ENCODE data around the gene SSX2IP.
A peak's percentile ranks its signal among the peaks of the same experiment; 100 is the strongest.

The SSX2IP gene

DNA sequence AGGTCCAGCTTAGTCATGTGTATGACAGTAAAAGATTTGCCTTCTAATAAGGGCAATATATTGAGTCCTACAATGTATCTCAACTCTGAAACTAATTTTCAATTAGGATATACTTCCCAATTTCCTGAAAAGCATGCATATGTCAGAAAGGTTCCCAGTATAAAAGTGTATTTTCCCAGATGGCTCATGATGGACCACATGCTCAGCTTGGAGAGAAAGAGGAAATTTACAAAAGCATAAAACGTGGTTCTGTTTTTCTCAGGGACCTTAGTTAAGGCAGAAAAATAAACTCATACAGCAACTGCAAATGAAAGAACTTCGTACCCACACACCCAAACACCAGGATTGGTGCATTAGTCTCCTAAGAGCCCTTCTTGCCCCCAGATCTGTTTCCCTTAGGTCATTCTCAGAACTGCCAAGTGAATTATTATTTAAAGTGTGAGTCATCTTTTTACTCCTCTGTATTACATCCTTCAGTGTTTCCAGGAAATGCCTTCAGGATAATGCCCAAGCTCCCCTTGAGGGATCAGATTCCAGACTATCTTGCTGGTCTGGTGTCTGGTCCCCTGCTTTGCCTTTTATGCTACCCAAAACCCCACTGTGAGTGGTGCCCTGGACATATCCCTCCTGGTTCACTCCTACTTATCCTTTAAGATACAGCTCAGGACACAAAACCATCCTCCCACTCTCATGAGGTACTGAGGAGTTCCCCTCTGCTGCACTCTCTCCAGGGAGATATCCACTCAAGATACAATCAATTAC is 57.4 kb downstream of the SSX2IP start:
- H3K27ac ChIP-seq, result no peak overlapping the region

DNA sequence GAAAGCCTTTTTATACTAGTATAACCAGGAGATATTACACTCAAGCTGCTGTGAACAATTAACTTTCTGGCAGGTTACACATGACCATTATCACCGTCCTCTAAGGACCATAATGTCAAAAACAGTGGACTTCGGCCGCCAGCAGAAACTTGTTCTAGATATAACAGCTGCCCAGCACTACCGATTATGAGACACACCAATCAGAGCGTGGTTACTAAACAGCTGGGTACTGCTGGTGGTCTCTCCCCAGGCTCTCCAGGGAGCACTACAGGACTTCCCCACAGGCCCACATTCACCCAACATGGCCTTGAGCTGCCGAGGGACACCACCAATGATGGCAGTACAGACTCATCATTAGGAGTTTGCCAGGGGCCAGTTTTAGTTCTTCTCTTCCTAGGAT is 58.1 kb downstream of the SSX2IP start:
- H3K27ac ChIP-seq, result no peak overlapping the region
- TF ChIP-seq ZFX (IDR thresholded peaks at IDR 0.05; ENCODE audit: borderline replicate concordance), result no peak
- TF ChIP-seq, protein P1, sequence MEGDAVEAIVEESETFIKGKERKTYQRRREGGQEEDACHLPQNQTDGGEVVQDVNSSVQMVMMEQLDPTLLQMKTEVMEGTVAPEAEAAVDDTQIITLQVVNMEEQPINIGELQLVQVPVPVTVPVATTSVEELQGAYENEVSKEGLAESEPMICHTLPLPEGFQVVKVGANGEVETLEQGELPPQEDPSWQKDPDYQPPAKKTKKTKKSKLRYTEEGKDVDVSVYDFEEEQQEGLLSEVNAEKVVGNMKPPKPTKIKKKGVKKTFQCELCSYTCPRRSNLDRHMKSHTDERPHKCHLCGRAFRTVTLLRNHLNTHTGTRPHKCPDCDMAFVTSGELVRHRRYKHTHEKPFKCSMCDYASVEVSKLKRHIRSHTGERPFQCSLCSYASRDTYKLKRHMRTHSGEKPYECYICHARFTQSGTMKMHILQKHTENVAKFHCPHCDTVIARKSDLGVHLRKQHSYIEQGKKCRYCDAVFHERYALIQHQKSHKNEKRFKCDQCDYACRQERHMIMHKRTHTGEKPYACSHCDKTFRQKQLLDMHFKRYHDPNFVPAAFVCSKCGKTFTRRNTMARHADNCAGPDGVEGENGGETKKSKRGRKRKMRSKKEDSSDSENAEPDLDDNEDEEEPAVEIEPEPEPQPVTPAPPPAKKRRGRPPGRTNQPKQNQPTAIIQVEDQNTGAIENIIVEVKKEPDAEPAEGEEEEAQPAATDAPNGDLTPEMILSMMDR (IDR thresholded peaks at IDR 0.05), result no peak

More for the DNA sequence above, 57.4 kb downstream of the SSX2IP start:
- TF ChIP-seq, protein P1 (IDR thresholded peaks at IDR 0.05), result no peak

DNA sequence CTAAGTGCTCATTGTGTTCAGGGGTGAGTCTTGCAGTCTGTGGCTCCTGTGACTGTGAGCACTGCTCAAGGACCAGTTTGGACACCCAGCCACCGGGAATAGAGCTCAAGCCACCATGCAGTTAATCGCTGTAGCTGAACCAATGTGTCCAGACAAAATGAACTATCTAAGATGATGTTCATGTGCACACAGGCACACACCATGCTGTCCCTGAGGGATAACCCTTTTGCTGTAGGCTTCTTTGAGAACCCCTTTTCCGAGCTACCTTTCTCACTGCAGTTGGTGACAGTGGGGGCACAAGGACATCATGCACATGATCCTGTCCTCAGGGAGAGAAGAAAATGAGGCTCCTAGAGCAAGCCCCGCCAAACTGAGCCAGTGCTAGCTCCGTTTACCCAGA is 65.4 kb downstream of the SSX2IP start:
- no peak for TF ChIP-seq ZFX (IDR thresholded peaks at IDR 0.05; ENCODE audit: borderline replicate concordance)
- TF ChIP-seq, protein P1 (IDR thresholded peaks at IDR 0.05), result no peak
- H3K27ac ChIP-seq, result no peak overlapping the region

DNA sequence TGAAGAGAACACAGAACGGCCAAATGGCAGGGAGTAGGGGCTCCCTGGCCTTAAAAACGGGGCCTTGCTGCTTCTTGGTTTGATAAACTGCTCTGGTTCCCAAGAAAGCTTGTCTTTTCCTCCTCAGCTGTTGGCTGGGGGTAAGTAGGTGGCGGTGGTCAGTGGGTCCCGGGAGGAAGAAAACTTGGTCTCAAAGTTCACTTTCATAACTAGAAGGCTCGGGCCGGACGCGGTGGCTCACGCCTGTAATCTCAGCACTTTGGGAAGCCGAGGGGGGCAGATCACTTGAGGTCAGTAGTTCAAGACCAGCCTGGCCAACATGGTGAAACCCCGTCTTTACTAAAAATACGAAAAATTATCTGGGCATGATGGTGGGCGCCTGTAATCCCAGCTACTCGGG is 68.7 kb downstream of the SSX2IP start:
- TF ChIP-seq, protein P1 (IDR thresholded peaks at IDR 0.05), result no peak
- TF ChIP-seq ZFX (IDR thresholded peaks at IDR 0.05; ENCODE audit: borderline replicate concordance), result no peak
- no peak overlapping the region for H3K27ac ChIP-seq

DNA sequence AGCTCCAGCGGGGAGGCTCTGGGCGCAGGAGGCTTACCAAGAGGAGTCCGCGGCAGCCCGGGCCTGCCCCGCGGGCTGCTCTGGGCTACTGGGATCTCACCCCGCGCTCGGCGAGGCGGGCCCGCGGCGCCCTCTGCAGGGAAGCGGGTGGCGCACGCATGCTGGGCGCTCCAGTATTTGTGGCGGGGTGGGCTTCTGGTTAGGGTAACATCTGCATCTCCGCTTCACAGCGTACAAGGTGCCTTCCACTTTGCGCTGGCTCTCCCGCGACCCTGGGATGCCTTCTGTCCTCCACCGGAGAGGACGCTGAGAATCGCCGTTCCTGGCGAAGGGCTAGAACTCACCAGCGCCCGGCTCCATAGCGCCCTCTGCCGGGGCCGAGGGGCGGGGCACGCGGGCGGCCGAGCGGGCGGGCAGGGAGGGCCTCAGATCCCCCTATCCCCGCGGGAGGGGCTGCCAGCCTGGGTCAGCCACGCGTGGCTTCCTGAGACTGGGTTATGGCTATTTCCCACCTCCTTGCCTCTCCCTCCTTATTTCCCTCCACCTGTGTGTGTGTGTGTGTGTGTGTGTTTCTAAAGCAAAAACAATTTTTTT is 69.4 kb downstream of the SSX2IP start:
- H3K27ac ChIP-seq, result 0 out of 2 replicates have a peak overlapping the region, but pooled peaks have one; percentile 31
- no peak for TF ChIP-seq ZFX (IDR thresholded peaks at IDR 0.05; ENCODE audit: borderline replicate concordance)
- TF ChIP-seq, protein P1 (IDR thresholded peaks at IDR 0.05), result peak; percentile 99

DNA sequence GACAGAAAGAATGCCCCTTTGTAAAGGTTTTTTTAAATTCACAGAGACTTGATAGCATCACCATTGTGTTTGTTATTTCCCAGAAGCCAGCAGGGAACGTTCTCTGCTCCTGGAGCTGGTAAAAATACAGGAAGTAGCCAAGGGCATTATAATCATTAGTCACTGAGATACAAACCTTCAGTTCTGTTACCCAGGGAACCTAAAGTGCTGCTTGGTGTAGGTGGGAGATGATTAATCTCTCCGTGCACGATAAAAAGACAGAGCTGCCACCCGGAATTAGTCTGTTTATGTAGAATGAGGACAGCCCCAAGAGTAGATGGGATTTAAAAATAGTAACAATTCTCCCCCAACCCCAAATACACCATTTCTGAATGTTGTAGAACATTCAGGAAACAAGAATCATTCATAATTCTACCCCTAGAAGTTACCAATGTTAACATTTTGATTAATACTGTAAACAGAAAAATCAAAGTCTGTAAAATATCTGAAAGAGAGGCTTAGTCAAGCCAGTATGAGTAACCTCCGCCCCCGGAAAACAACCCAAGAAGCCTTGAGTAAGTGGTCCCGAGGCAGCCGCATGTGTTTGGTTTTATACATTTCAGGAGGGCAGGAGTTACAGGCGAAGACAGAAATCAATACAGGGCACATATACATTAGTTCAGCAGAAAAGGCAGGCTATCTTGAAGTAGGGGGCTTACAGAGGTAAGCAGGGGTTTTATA is 70.7 kb downstream of the SSX2IP start:
- H3K27ac ChIP-seq, result no peak overlapping the region
- TF ChIP-seq, protein P1 (IDR thresholded peaks at IDR 0.05), result no peak
- no peak for TF ChIP-seq ZFX (IDR thresholded peaks at IDR 0.05; ENCODE audit: borderline replicate concordance)

DNA sequence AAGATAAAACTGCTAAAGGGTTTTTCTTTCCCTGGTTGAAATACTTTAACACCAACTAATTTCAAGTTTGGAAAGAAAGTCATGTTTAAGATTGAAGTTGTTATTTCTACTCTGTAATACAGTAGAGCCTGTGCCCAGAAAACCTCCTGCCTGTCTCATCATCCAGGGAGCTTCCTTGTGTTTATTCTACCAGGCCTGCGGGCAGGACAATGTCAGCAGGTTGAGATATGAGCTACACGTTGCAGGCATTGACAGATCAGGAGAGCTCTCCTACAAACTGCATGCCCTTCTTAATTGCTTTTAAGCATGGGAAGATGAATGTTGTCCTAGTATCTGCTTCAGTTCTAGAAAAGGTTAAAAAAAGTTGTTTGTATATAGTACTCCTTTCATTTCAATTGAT is 72.9 kb downstream of the SSX2IP start:
- no peak overlapping the region for H3K27ac ChIP-seq
- TF ChIP-seq, protein P1 (IDR thresholded peaks at IDR 0.05), result no peak
- TF ChIP-seq ZFX (IDR thresholded peaks at IDR 0.05; ENCODE audit: borderline replicate concordance), result no peak

Measured in 22Rv1 (cell line).